HepG2 (cell line): Measurements from ENCODE around the gene POU5F1. TPM values are rescaled to one million over a fixed set of nuclear protein-coding genes. Genes with fewer than 3 reads are reported as not detected.
A peak's percentile ranks its signal among the peaks of the same experiment; 100 is the strongest.

Source experiments
- ATF6 ChIP-seq: sonication (generic); formaldehyde crosslinking; conservative IDR thresholded peaks from 2 replicates; pipeline ENCODE4 v1.4.0; 2020; ENCODE audit warnings: missing genetic modification reagents
- CBX1 ChIP-seq: IDR thresholded peaks from one replicate; pipeline ENCODE4 v1.6.1; 2016; ENCODE audit warnings: antibody characterized with exemption, low read depth
- CREBL2 ChIP-seq: sonication (generic); formaldehyde crosslinking; IDR thresholded peaks from 2 replicates; pipeline ENCODE4 v1.8.1; 2023; ENCODE audit warnings: missing genetic modification reagents, mild to moderate bottlenecking, borderline replicate concordance
- FOXC1 ChIP-seq: sonication (generic); formaldehyde crosslinking; IDR thresholded peaks from 2 replicates; pipeline ENCODE4 v1.8.0; 2022; ENCODE audit warnings: mild to moderate bottlenecking, missing genetic modification reagents, borderline replicate concordance
- GATAD2A ChIP-seq: IDR thresholded peaks from 2 replicates; pipeline ENCODE4 v1.6.1; 2016
- GTF3A ChIP-seq: sonication (generic); formaldehyde crosslinking; conservative IDR thresholded peaks from 2 replicates; pipeline ENCODE4 v1.4.0; 2020; ENCODE audit warnings: mild to moderate bottlenecking, missing genetic modification reagents
- KLF13 ChIP-seq: sonication (generic); formaldehyde crosslinking; IDR thresholded peaks from 2 replicates; pipeline ENCODE4 v1.4.0; 2020; ENCODE audit warnings: mild to moderate bottlenecking, missing genetic modification reagents
- NCOR1 ChIP-seq: fragments of 200-600 bp; sonication (generic); IDR thresholded peaks from 2 replicates; pipeline ENCODE4 v1.7.0; 2017; ENCODE audit warnings: antibody characterized with exemption, low read length, borderline replicate concordance
- NR2C2 ChIP-seq: sonication (generic); formaldehyde crosslinking; IDR thresholded peaks from 2 replicates; pipeline ENCODE4 v1.4.0; 2020; ENCODE audit warnings: missing genetic modification reagents, mild to moderate bottlenecking, moderate library complexity, borderline replicate concordance
- RARG ChIP-seq: sonication (generic); formaldehyde crosslinking; IDR thresholded peaks from 2 replicates; pipeline ENCODE4 v1.4.0; 2020; ENCODE audit warnings: low read depth, mild to moderate bottlenecking, missing genetic modification reagents
- RFX5 ChIP-seq: IDR thresholded peaks from 2 replicates; pipeline ENCODE4 v1.6.1; 2011; ENCODE audit warnings: low read depth, low read length, improper control_type of control experiment
- SKI ChIP-seq: fragments of 450-650 bp; IDR thresholded peaks from one replicate; pipeline ENCODE4 v1.6.1; 2018; ENCODE audit warnings: mild to moderate bottlenecking; ENCODE audit not compliant: partially characterized antibody
- SMAD1 ChIP-seq: sonication (generic); formaldehyde crosslinking; IDR thresholded peaks from 2 replicates; pipeline ENCODE4 v1.4.0; 2020; ENCODE audit warnings: missing genetic modification reagents, low read depth, mild to moderate bottlenecking, borderline replicate concordance
- TFDP1 ChIP-seq: IDR thresholded peaks from 2 replicates; pipeline ENCODE4 v1.6.1; 2016; ENCODE audit warnings: missing compliant biosample characterization, missing genetic modification reagents, borderline replicate concordance
- ZHX2 ChIP-seq, 2 experiments: sonication (generic) in 1 of 2; formaldehyde crosslinking in 1 of 2; IDR thresholded peaks; 2 replicates each; pipeline versions ENCODE4 v1.6.1 to v1.9.0; 2014 to 2022; ENCODE audit warnings: antibody characterized with exemption in 1 of 2, borderline replicate concordance in 1 of 2, inconsistent platforms in 1 of 2, low read depth in 1 of 2, missing genetic modification reagents in 1 of 2
- ZNF33B ChIP-seq: sonication (generic); formaldehyde crosslinking; IDR thresholded peaks from 2 replicates; pipeline ENCODE4 v1.5.1; 2020; ENCODE audit warnings: mild to moderate bottlenecking, missing genetic modification reagents
- ZNF430 ChIP-seq: sonication (generic); formaldehyde crosslinking; IDR thresholded peaks from 2 replicates; pipeline ENCODE4 v1.9.0; 2021; ENCODE audit warnings: mild to moderate bottlenecking, missing genetic modification reagents
- ZNF652 ChIP-seq: IDR thresholded peaks from 2 replicates; pipeline ENCODE4 v1.6.1; 2016; ENCODE audit warnings: low read depth, borderline replicate concordance
- ZNF775 ChIP-seq: sonication (generic); formaldehyde crosslinking; IDR thresholded peaks from 2 replicates; pipeline ENCODE4 v1.4.0; 2020; ENCODE audit warnings: missing genetic modification reagents, mild to moderate bottlenecking, moderate library complexity, borderline replicate concordance
- ZSCAN20 ChIP-seq: sonication (generic); formaldehyde crosslinking; IDR thresholded peaks from 2 replicates; pipeline ENCODE4 v1.4.0; 2020; ENCODE audit warnings: missing genetic modification reagents, mild to moderate bottlenecking, borderline replicate concordance
- polyA plus RNA-seq, 8 experiments: library from polyadenylated mRNA; depleted of rRNA in 3 of 8; stranded (reverse) in 7 of 8; unstranded in 1 of 8; fragments of >200 nt; fragmentation: Illumina TruSeq in 4 of 8; extraction: Trizol in 4 of 8; gene quantifications; 2 replicates each; pipeline versions ENCODE4 v1.2.1 to v1.2.3, GENCODE V29; 2011 to 2016; ENCODE audit warnings: low read depth in 4 of 8, missing spikeins in 1 of 8, mixed read lengths in 1 of 8; ENCODE audit not compliant: insufficient read depth in 1 of 8
- total RNA-seq, 5 experiments: library from RNA; depleted of rRNA; stranded (reverse); fragments of >200 nt; fragmentation: Illumina TruSeq; extraction: Trizol; gene quantifications; 2 replicates each; pipeline ENCODE4 v1.2.3, GENCODE V29; 2016; ENCODE audit warnings: low read depth in 1 of 5

The POU5F1 gene
- total and polyA plus RNA-seq, 2 of the 13 experiments (the other 11 are each of a cell fraction or from before 2014, with no cell fraction given), result 2.5 to 7.2 TPM

- TF ChIP-seq ZHX2 (IDR thresholded peaks at IDR 0.05; ENCODE audit: low read depth) (0 out of 2 replicates have a peak, but pooled peaks have one; percentile 46), ZHX2 (CRISPR knock-in tag; IDR thresholded peaks at IDR 0.05; ENCODE audit: borderline replicate concordance) (no peak), NR2C2 (peak; percentile 64; the same call in 1 of the 2 replicates), GTF3A (no peak), ZNF33B (CRISPR knock-in tag) (no peak), NCOR1 (peak; percentile 40; the same call in 1 of the 2 replicates), RARG (CRISPR knock-in tag) (no peak), SKI (peak; percentile 47), ZSCAN20 (CRISPR knock-in tag) (no peak), GATAD2A (CRISPR knock-in tag) (no peak), CREBL2 (CRISPR knock-in tag) (no peak), ATF6 (CRISPR knock-in tag) (no peak), RFX5 (0 out of 2 replicates have a peak, but pooled peaks have one; percentile 1), ZNF430 (no peak), FOXC1 (CRISPR knock-in tag) (no peak), ZNF775 (CRISPR knock-in tag) (no peak), CBX1 (no peak), ZNF652 (CRISPR knock-in tag) (no peak), SMAD1 (CRISPR knock-in tag) (no peak), TFDP1 (CRISPR knock-in tag) (peak; percentile 65; the same call in 1 of the 2 replicates), KLF13 (CRISPR knock-in tag) (peak; percentile 77; the same call in 1 of the 2 replicates)
Observed at GRCh38 chr6:31197559-31198305, 27.2 kb upstream of the POU5F1 start (continued).
